GM21723 (cell line): ENCODE data around the gene DAPP1.

Experiments
- ATAC-seq: cut with Tn5 transposase; IDR thresholded peaks from one replicate; pipeline ENCODE4 v1.9.1; 2021; ENCODE audit warnings: mild to moderate bottlenecking, moderate library complexity; ENCODE audit not compliant: unreplicated experiment

DAPP1 gene

DNA sequence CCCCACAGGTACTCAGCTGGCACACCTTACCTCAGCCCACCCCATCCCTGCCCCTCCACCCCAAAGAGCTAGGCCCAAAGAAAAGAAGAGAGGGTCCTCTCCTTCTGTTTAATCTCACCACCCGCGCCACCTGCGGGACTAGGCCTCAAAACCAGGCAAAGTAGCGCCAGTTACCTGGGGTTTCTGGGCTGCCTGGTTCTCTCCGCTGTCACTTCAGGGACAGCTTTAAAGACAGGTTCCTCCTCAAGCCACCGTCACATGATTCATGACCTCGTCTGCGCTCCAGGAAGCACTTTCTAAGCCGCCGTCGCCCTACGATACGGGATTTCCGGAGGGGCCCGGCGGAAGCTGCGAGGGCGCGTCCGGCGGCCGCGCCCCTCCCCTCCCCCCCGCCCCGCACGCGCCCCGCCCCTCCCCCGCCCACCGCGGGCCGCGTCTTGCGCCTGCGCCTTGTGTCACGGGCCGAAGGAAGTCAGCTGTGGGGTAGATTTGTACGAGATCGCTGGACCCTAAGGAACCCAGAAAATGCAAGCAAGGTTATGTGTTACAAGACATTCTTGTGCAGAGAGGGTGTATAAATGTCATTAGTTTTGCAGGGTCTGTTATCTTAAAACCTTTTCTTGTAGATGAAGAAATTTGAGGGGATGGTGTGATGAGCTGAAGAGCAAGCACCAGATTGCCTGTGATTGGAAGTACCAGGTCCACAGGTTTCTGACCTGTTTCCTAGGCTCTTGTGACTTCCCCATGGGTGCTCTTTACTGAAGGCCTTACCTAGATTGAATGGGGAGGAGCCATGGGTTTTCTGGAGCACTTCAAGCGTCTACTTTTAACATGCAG is 77.8 kb downstream of the DAPP1 start, which contains the start of gene LAMTOR3:
Gene LAMTOR3 (minus strand): TSS at position 267 of the 837 bp plus-strand sequence. CDS start 464 bp downstream, outside the sequence.
- ATAC-seq = peak; percentile 100

DNA sequence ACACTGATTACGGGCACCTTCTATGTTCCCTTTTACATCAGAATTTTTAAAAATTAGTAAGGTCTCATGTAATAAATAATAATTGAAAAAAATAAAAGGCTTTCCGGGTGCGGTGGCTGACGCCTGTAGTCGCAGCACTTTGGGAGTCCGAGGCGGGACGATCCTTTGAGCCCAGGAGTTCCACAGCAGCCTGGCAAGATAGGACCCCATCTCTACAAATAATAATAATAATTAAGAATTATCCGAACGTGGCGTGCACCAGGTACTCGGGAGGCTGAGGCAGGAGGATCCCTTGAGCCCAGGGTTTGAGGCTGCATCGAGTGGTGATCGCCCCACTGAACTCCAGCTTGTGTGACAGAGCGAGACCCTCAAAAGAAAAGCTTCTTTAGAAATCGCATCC is 78.4 kb downstream of the DAPP1 start:
- no peak for ATAC-seq

DNA sequence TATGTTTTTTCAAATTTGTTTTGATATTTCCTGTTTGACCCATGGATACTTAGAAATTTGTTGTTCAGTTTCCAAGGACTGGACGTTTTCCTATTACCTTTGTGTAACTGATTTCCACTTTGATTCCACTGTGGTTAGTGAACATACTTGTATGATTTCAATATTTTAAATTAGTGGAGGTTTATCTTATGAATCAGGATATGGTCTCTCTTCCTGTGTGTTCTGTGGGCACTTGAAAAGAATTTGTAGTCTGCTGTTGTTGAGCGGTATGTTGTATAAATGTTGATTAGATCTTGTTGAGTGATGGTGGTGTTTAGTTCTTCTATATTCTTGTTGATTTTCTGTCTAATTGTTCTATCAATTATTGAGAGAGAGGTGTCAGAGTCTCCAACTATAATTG is 98.8 kb downstream of the DAPP1 start:
- no peak for ATAC-seq

DNA sequence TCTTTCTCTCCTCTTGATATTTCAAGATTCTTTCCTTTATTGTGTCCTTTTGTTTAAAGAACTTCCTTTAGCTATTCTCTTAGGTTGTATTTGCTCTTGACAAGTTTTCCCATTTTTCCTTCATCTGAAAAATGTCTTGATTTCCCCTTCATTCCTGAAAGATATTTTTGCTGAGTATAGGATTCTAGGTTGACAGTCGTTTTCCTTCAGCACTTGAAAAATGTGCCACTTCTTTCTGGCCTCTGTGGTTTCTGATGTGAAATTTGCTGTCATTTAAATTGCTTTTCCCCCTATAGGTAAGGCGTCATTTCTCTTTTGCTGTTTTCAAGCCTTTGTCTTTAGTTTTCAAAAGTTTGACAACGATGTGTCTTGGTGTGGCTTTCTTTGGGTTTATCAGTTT is 100.9 kb downstream of the DAPP1 start:
- no peak for ATAC-seq

DNA sequence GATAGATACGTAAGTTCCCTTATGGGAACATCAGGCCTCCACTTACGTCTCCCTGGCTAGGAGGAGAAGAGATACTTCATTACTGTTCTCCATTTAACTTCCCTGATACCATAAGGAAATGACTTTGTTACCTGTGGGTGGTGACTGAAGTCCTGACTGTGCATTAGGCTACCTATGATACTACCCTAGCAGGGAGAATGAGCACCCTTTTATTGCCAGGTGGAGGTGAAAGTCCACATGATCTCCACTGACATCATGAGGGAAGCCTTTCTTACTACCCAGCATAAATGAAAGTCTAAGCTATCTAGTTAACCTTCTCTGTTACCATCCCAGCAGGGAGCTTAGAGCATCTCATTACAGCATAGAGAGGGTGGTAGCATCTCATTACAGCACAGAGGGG is 102.0 kb downstream of the DAPP1 start:
- no peak for ATAC-seq
